Ishikawa (cell line): ENCODE data around the gene MLLT3.

Experiments
- CEBPB ChIP-seq: IDR thresholded peaks from 2 replicates; pipeline ENCODE4 v1.6.1; 2012
- CREB1 ChIP-seq: IDR thresholded peaks from 2 replicates; pipeline ENCODE4 v1.6.1; 2012; ENCODE audit warnings: low read depth
- EGR1 ChIP-seq: IDR thresholded peaks from 2 replicates; pipeline ENCODE4 v1.6.1; 2012
- EP300 ChIP-seq: IDR thresholded peaks from 2 replicates; pipeline ENCODE4 v1.6.1; 2012; ENCODE audit warnings: borderline replicate concordance
- MAX ChIP-seq: IDR thresholded peaks from 2 replicates; pipeline ENCODE4 v1.6.1; 2012
- NFIC ChIP-seq: IDR thresholded peaks from 2 replicates; pipeline ENCODE4 v1.6.1; 2012
- RAD21 ChIP-seq: IDR thresholded peaks from 2 replicates; pipeline ENCODE4 v1.6.1; 2012; ENCODE audit warnings: low read depth
- REST ChIP-seq: IDR thresholded peaks from 2 replicates; pipeline ENCODE4 v1.6.1; 2012; ENCODE audit warnings: low read depth, mild to moderate bottlenecking
- TAF1 ChIP-seq: IDR thresholded peaks from 2 replicates; pipeline ENCODE4 v1.6.1; 2012; ENCODE audit warnings: low read depth, mild to moderate bottlenecking
- TCF12 ChIP-seq: IDR thresholded peaks from 2 replicates; pipeline ENCODE4 v1.6.1; 2012; ENCODE audit warnings: low read depth
- TEAD4 ChIP-seq: IDR thresholded peaks from 2 replicates; pipeline ENCODE4 v1.6.1; 2012
- USF1 ChIP-seq: IDR thresholded peaks from 2 replicates; pipeline ENCODE4 v1.6.1; 2012
- YY1 ChIP-seq: IDR thresholded peaks from 2 replicates; pipeline ENCODE4 v1.6.1; 2012; ENCODE audit warnings: low read depth
- ZBTB7A ChIP-seq: IDR thresholded peaks from 2 replicates; pipeline ENCODE4 v1.6.1; 2012; ENCODE audit warnings: low read depth

Gene MLLT3

GRCh38 chr9:20563917-20564316 lies 58.4 kb downstream of the MLLT3 start:
- TF ChIP-seq REST, result no peak
- TF ChIP-seq TEAD4, result no peak
- TF ChIP-seq NFIC, result no peak
- TF ChIP-seq CREB1, result no peak
- no peak for TF ChIP-seq ZBTB7A
- TF ChIP-seq EGR1, result no peak
- TF ChIP-seq TAF1, result no peak
- TF ChIP-seq YY1, result no peak
- TF ChIP-seq CEBPB, result no peak
- no peak for TF ChIP-seq EP300
- no peak for TF ChIP-seq TCF12
- TF ChIP-seq USF1, result no peak
- TF ChIP-seq MAX, result no peak
- TF ChIP-seq RAD21, result no peak

DNA sequence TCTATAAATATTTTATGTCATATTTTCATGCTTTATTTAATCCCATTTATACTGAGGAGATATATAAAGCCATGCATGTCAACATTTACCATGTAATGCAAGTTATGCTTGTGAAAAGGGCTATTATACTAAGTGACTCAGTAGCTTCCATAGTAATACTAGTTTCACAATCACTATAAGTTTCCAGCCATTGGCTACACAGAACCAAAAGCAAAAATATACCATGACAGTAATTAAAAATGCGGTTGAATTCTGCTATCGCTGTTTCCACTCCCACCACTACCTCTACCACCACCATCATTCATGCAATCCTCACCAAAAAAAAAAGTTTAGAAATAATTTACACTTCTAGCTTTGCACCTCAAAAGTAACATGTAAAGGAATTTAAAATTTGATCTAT lies 60.2 kb downstream of the MLLT3 start:
- TF ChIP-seq REST, result no peak
- TF ChIP-seq CEBPB, result no peak
- no peak for TF ChIP-seq TCF12

DNA sequence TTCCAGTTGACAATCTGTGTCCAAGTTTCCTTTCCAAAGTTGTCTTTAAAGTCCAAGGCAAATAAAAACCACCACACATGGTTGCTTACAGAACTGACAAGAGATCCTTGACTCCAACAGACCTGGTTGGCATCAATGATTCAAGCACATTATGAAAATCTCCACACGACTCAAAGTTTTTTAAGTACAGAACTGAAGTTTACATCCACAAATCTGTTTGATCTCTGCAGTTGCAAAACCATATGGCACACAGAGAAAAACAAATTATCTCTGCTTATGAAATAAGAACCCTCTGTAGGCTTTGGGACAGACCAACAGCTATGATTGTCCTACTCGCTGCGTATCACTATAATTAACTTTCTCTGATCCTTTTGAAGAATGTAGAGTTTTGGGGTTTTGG lies 60.8 kb downstream of the MLLT3 start:
- TF ChIP-seq YY1, result no peak
- no peak for TF ChIP-seq RAD21
- TF ChIP-seq MAX, result no peak
- no peak for TF ChIP-seq NFIC
- no peak for TF ChIP-seq CEBPB
- TF ChIP-seq TAF1, result no peak
- TF ChIP-seq ZBTB7A, result no peak
- no peak for TF ChIP-seq TEAD4
- TF ChIP-seq USF1, result no peak

DNA sequence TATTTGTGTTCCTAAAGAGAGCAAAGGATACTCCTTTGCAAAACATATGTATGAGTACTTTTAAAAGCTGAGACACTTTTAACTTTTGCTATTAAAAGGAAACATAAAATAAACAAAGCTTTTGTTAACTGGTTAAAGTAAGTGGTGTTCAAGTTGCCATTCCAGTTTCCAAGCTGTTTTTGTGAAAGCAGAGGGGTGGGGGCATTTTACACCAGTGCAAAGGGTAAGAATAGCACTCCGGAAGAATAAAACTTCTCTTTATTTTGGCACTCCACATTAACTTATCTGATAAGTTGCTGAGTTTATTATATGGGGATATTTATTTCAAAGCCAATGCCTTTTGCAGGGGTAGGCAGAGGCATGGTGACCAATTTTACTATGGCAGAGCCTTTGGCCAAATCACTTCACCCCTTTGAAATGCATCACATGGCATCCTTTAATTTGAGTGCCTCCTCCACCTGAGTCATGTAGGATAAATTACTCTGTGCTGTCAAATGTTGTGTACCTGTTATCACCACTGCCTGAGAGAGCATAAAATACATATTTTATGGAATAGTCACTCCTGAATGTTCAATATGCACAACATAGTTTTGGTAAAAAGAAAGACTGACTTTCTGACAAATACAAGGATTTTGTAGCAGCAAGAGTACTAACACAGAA lies 62.9 kb downstream of the MLLT3 start:
- TF ChIP-seq ZBTB7A (no peak), EGR1 (no peak), TCF12 (no peak), NFIC (no peak), RAD21 (no peak), CEBPB (no peak), EP300 (no peak), MAX (no peak), USF1 (no peak)

DNA sequence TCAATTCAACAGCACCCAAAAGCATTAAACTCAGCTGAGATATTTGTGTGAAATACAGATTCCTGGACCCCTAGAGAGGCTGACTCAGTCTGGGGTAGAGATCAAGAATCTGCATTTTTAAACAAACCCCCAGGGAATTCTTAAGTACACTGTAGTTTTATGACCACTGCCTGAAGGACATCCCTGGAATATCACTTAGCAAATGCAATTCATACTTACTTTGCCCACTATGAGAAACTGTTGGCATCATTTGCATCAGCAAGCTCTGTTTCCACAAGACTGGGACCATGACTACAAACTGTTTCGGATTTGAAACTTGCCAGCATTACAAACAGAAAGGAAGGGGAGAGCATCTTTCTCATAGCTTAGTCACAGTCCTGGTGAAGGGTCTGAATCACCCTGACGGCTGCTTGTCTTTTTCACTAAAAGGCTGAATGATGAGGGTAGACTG lies 63.7 kb downstream of the MLLT3 start:
- TF ChIP-seq RAD21 (no peak), MAX (no peak), TAF1 (no peak), NFIC (no peak), USF1 (no peak)
